Endodermal cell (in vitro differentiated cells): ENCODE results near the gene NIBAN1. TPM values are rescaled to one million over a fixed set of nuclear protein-coding genes. Genes with fewer than 3 reads are reported as not detected.

Experiments used
- DNase-seq: peaks from one replicate; pipeline ENCODE4 v3.0.0-alpha.2; 2017
- H3K27ac ChIP-seq: 2 replicates; pipeline ENCODE4 v1.5.1; 2013; ENCODE audit warnings: mild to moderate bottlenecking, low read depth, low read length, moderate library complexity
- H3K27me3 ChIP-seq: 2 replicates; pipeline ENCODE4 v1.6.1; 2013; ENCODE audit warnings: mild to moderate bottlenecking, low read length, moderate library complexity; ENCODE audit not compliant: insufficient read depth, control insufficient read depth, poor library complexity, severe bottlenecking
- H3K36me3 ChIP-seq: 2 replicates; pipeline ENCODE4 v1.7.0; 2013; ENCODE audit warnings: mild to moderate bottlenecking, low read length, moderate library complexity; ENCODE audit not compliant: control insufficient read depth, insufficient read depth
- H3K4me1 ChIP-seq: one replicate; pipeline ENCODE4 v1.7.0; 2013; ENCODE audit warnings: low read length; ENCODE audit not compliant: control insufficient read depth, insufficient read depth
- H3K4me3 ChIP-seq: 2 replicates; pipeline ENCODE4 v1.5.1; 2013; ENCODE audit warnings: mild to moderate bottlenecking, low read length, moderate library complexity
- H3K9ac ChIP-seq: 2 replicates; pipeline ENCODE4 v1.6.1; 2013; ENCODE audit warnings: mild to moderate bottlenecking, low read length, moderate library complexity; ENCODE audit not compliant: poor library complexity, severe bottlenecking; ENCODE audit errors: extremely low read depth
- H3K9me3 ChIP-seq: 2 replicates; pipeline ENCODE4 v1.6.1; 2013; ENCODE audit warnings: mild to moderate bottlenecking, low read length, moderate library complexity; ENCODE audit not compliant: control insufficient read depth
- H3K27ac Mint-ChIP-seq: 2 replicates; pipeline ENCODE4 v1.8.0; 2020; ENCODE audit warnings: mixed read lengths
- H3K27me3 Mint-ChIP-seq: 2 replicates; pipeline ENCODE4 v1.8.0; 2021; ENCODE audit warnings: mild to moderate bottlenecking, mixed read lengths; ENCODE audit not compliant: insufficient read depth
- H3K36me3 Mint-ChIP-seq: 2 replicates; pipeline ENCODE4 v1.8.0; 2020; ENCODE audit warnings: low read depth, mixed read lengths
- H3K4me1 Mint-ChIP-seq: 2 replicates; pipeline ENCODE4 v1.8.0; 2020; ENCODE audit warnings: mixed read lengths
- H3K4me3 Mint-ChIP-seq: 2 replicates; pipeline ENCODE4 v1.8.0; 2020; ENCODE audit warnings: mild to moderate bottlenecking, moderate library complexity, mixed read lengths
- H3K9me3 Mint-ChIP-seq: 2 replicates; pipeline ENCODE4 v1.8.0; 2020; ENCODE audit warnings: mild to moderate bottlenecking, mixed read lengths
- WGBS, 2 experiments: methylation state at CpG; one replicate each; pipeline versions ENCODE4 v1.1.5 to v1.1.7; 2013; ENCODE audit warnings: missing lambda C conversion rate in 2 of 2, mixed read lengths in 1 of 2; ENCODE audit not compliant: insufficient coverage in 1 of 2, insufficient read length in 1 of 2; 5-methylcytosine and 5-hydroxymethylcytosine counted together
- total RNA-seq, 2 donors: library from RNA; stranded (reverse); fragmentation: NEBNext Ultra II Directional in 1 of 2; extraction: Animal tissue kit (Norgen Biotek cat#: 25700) in 1 of 2; gene quantifications; 2 replicates in 1 of 2; 3 replicates in 1 of 2; pipeline ENCODE4 v1.2.1, GENCODE V29; 2021
- TF ChIP-seq, protein P1 (sequence below): fragments of 200-600 bp; sonication (generic); conservative IDR thresholded peaks from 2 replicates; pipeline ENCODE4 v1.5.0; 2021; ENCODE audit warnings: antibody characterized with exemption, mild to moderate bottlenecking

NIBAN1 gene
- total RNA-seq, 2 donors from 2014 or later, result 4.8 to 5.1 TPM

GRCh38 chr1:184931566-184931965, 42.7 kb downstream of the NIBAN1 start:
- H3K9ac ChIP-seq, result no peak overlapping the region
- Mint-ChIP-seq H3K27me3 (no peaks in the 10 kb centered on the region), H3K4me1 (peaks cover 10% of the 10 kb centered on the region), H3K9me3 (peaks cover 5% of the 10 kb centered on the region), H3K36me3 (no peaks in the 10 kb centered on the region), H3K27ac (no peak overlapping the region), H3K4me3 (no peak overlapping the region)
- 91% methylated on average over 1 of the region's 1 CpG; no CpG with 5 or more reads in 1 of the 2 experiments for WGBS, 2 experiments
- H3K27ac ChIP-seq, result no peak overlapping the region
- TF ChIP-seq, protein P1, sequence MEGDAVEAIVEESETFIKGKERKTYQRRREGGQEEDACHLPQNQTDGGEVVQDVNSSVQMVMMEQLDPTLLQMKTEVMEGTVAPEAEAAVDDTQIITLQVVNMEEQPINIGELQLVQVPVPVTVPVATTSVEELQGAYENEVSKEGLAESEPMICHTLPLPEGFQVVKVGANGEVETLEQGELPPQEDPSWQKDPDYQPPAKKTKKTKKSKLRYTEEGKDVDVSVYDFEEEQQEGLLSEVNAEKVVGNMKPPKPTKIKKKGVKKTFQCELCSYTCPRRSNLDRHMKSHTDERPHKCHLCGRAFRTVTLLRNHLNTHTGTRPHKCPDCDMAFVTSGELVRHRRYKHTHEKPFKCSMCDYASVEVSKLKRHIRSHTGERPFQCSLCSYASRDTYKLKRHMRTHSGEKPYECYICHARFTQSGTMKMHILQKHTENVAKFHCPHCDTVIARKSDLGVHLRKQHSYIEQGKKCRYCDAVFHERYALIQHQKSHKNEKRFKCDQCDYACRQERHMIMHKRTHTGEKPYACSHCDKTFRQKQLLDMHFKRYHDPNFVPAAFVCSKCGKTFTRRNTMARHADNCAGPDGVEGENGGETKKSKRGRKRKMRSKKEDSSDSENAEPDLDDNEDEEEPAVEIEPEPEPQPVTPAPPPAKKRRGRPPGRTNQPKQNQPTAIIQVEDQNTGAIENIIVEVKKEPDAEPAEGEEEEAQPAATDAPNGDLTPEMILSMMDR, result no peak
- no peaks in the 10 kb centered on the region for H3K4me1 ChIP-seq
- DNase-seq, result no peak
- no peak overlapping the region for H3K4me3 ChIP-seq
- H3K36me3 ChIP-seq, result no peaks in the 10 kb centered on the region
- no peaks in the 10 kb centered on the region for H3K27me3 ChIP-seq
- H3K9me3 ChIP-seq, result peaks cover 2% of the 10 kb centered on the region

GRCh38 chr1:184930645-184931044, 43.7 kb downstream of the NIBAN1 start:
- no peak overlapping the region for H3K4me3 ChIP-seq
- Mint-ChIP-seq H3K27ac (no peak overlapping the region), H3K36me3 (no peaks in the 10 kb centered on the region), H3K4me3 (no peak overlapping the region), H3K27me3 (no peaks in the 10 kb centered on the region), H3K9me3 (peaks cover 7% of the 10 kb centered on the region), H3K4me1 (peaks cover 6% of the 10 kb centered on the region)
- H3K9ac ChIP-seq, result no peak overlapping the region
- no peaks in the 10 kb centered on the region for H3K4me1 ChIP-seq
- H3K27ac ChIP-seq, result no peak overlapping the region
- H3K27me3 ChIP-seq, result no peaks in the 10 kb centered on the region
- H3K36me3 ChIP-seq, result no peaks in the 10 kb centered on the region
- TF ChIP-seq, protein P1, result no peak
- WGBS, 2 experiments, result 88% methylated on average over 3 of the region's 3 CpGs; no CpG with 5 or more reads in 1 of the 2 experiments
- no peak for DNase-seq
- peaks cover 8% of the 10 kb centered on the region for H3K9me3 ChIP-seq

GRCh38 chr1:184930232-184930631, 44.1 kb downstream of the NIBAN1 start:
- H3K4me1 ChIP-seq, result no peaks in the 10 kb centered on the region
- Mint-ChIP-seq H3K4me1 (peaks cover 6% of the 10 kb centered on the region), H3K27ac (no peak overlapping the region), H3K4me3 (no peak overlapping the region), H3K27me3 (no peaks in the 10 kb centered on the region), H3K36me3 (no peaks in the 10 kb centered on the region), H3K9me3 (peaks cover 7% of the 10 kb centered on the region)
- 90 to 96% methylated on average over 3 to 4 of the region's 4 CpGs for WGBS, 2 experiments
- no peak overlapping the region for H3K4me3 ChIP-seq
- DNase-seq, result no peak
- H3K9me3 ChIP-seq, result peaks cover 8% of the 10 kb centered on the region
- H3K27ac ChIP-seq, result no peak overlapping the region
- no peaks in the 10 kb centered on the region for H3K36me3 ChIP-seq
- H3K27me3 ChIP-seq, result no peaks in the 10 kb centered on the region
- TF ChIP-seq, protein P1, result no peak
- H3K9ac ChIP-seq, result no peak overlapping the region
